NCI-H146 treated with DMSO at 0.1 percent for 48 hours (cell line): ENCODE data around the gene PROC.
"Not testable (repeated sequence)": the region's sequence is repeated elsewhere in the genome, so short reads cannot be mapped to it uniquely, and the experiment has no call there.

Experiments used
- DNase-seq: peaks from one replicate; lab custom pipeline; 2025; ENCODE audit not compliant: unreplicated experiment; lab: John Stamatoyannopoulos, UW

PROC gene

GRCh38 chr2:127425540-127426490 is 7.6 kb downstream of the PROC start:
- DNase-seq = no peak

- DNase-seq = no peak
Observed at GRCh38 chr2:127426501-127427354, 8.5 kb downstream of the PROC start.

- DNase-seq = no peak
Observed at GRCh38 chr2:127427376-127428056, 9.3 kb downstream of the PROC start.

GRCh38 chr2:127428057-127428814 is 10.0 kb downstream of the PROC start:
- no peak for DNase-seq

- DNase-seq = no peak
Observed at GRCh38 chr2:127428815-127429109, 10.5 kb downstream of the PROC start.

- DNase-seq = no peak
Observed at GRCh38 chr2:127429291-127429690, 11.1 kb downstream of the PROC start.

- no peak for DNase-seq
Observed at GRCh38 chr2:127429844-127430425, 11.7 kb downstream of the PROC start.

- no peak for DNase-seq
Observed at GRCh38 chr2:127431408-127432023, 13.3 kb downstream of the PROC start.

GRCh38 chr2:127434515-127434914 is 16.3 kb downstream of the PROC start:
- no peak for DNase-seq

- DNase-seq = no peak
Observed at GRCh38 chr2:127437056-127437455, 18.8 kb downstream of the PROC start.

- no peak for DNase-seq
Observed at GRCh38 chr2:127437781-127438726, 19.8 kb downstream of the PROC start.

GRCh38 chr2:127439343-127439742 is 21.1 kb downstream of the PROC start:
- no peak for DNase-seq

GRCh38 chr2:127448526-127448925 is 30.3 kb downstream of the PROC start:
- DNase-seq = no peak

- no peak for DNase-seq
Observed at GRCh38 chr2:127449414-127449813, 31.2 kb downstream of the PROC start.

- no peak for DNase-seq
Observed at GRCh38 chr2:127449898-127450297, 31.7 kb downstream of the PROC start.

GRCh38 chr2:127451981-127452380 is 33.8 kb downstream of the PROC start:
- DNase-seq = no peak

GRCh38 chr2:127452423-127452822 is 34.2 kb downstream of the PROC start:
- DNase-seq = not testable (repeated sequence)

- DNase-seq = no peak
Observed at GRCh38 chr2:127453013-127453391, 34.8 kb downstream of the PROC start.
